HL-60/S4 (cell line): Measurements from ENCODE around the gene POLR3G.

ENCODE experiments used
- in situ Hi-C: fragments of 300-500 bp; cut with MboI; formaldehyde crosslinking; loops from 2 replicates; pipeline ENCODE4 v1.14.3; 2022; ENCODE audit warnings: low sequenced_read_pairs

POLR3G gene

GRCh38 chr5:90549729-90550275, 75.1 kb downstream of the POLR3G start:
- in situ Hi-C loops = no loop called here

GRCh38 chr5:90550963-90551362, 76.3 kb downstream of the POLR3G start:
- in situ Hi-C loops = no loop called here

- in situ Hi-C loops = no loop called here
These were observed 76.7 kb downstream of the POLR3G start for GRCh38 chr5:90551376-90551775.

- in situ Hi-C loops = no loop called here
These were observed 79.0 kb downstream of the POLR3G start for GRCh38 chr5:90553711-90554110.

GRCh38 chr5:90554358-90555006, 79.8 kb downstream of the POLR3G start:
- in situ Hi-C loops = no loop called here

- in situ Hi-C loops = no loop called here
These were observed 81.0 kb downstream of the POLR3G start for GRCh38 chr5:90555666-90556065.

- in situ Hi-C loops = no loop called here
These were observed 82.7 kb downstream of the POLR3G start for GRCh38 chr5:90557391-90557790.

GRCh38 chr5:90557871-90558270, 83.2 kb downstream of the POLR3G start:
- in situ Hi-C loops = no loop called here

- in situ Hi-C loops = no loop called here
These were observed 83.9 kb downstream of the POLR3G start, which contains the start of gene ADGRV1 for GRCh38 chr5:90558344-90559192. ADGRV1 (plus strand) TSS chr5:90558797; CDS start chr5:90558896, 99 bp downstream.

GRCh38 chr5:90560771-90561170, 86.1 kb downstream of the POLR3G start:
- in situ Hi-C loops = no loop called here

- in situ Hi-C loops = no loop called here
These were observed 87.1 kb downstream of the POLR3G start for GRCh38 chr5:90561766-90562165.

- in situ Hi-C loops = no loop called here
These were observed 87.7 kb downstream of the POLR3G start for GRCh38 chr5:90562341-90562740.

- in situ Hi-C loops = no loop called here
These were observed 88.4 kb downstream of the POLR3G start for GRCh38 chr5:90563108-90563507.
